ENCODE results near the gene PROKR1. TPM values are rescaled to one million over a fixed set of nuclear protein-coding genes. Genes with fewer than 3 reads are reported as not detected.

PROKR1 gene
- total RNA-seq (not detected in 2 replicates), polyA plus RNA-seq (not detected in 2 replicates), polyA minus RNA-seq (not detected in 2 replicates), Bru-seq, nascent RNA (not detected), BruChase-seq, experiment 1, labeled RNA remaining after a 6-hour chase (not detected), BruChase-seq, experiment 2, labeled RNA remaining after a 2-hour chase (not detected)
- polyA plus RNA-seq (2011; cell fraction: cytosol; rRNA removed): not detected in 2 replicates
- polyA plus RNA-seq (2011; cell fraction: nucleus; rRNA removed): not detected in 2 replicates
- polyA plus RNA-seq (2012): not detected in 2 replicates
- polyA minus RNA-seq (2011; cell fraction: cytosol; rRNA and poly(A)+ RNA removed): not detected
- polyA minus RNA-seq (2011; cell fraction: nucleus; rRNA and poly(A)+ RNA removed): not detected in 2 replicates
- long read RNA-seq: 0 reads

GRCh38 chr2:68643011-68643873 lies at the start of gene PROKR1:
Gene PROKR1, plus strand, starts transcription at chr2:68643579. Its CDS starts 2,243 bp downstream, at chr2:68645822.
- FAIRE-seq: peak; percentile 12
- H2AFZ ChIP-seq (ENCODE audit: low read depth, low read length): peak within 1 kb of the TSS; percentile 65
- peaks cover 52 to 88% of the 10 kb centered on the region in 2 experiments for H3K27me3 ChIP-seq (ENCODE audit: control insufficient read depth in 2 of 2, insufficient read depth in 2 of 2, low read length in 2 of 2)
- H3K9me3 ChIP-seq (replicated peaks; ENCODE audit: control insufficient read depth, insufficient read depth, low read length): no peaks in the 10 kb centered on the region
- H3K4me1 ChIP-seq (ENCODE audit: control insufficient read depth, extremely low read depth, insufficient read depth, low read length): peaks cover 4% of the 10 kb centered on the region
- no peaks in the 10 kb centered on the region for H3K9me1 ChIP-seq (replicated peaks; ENCODE audit: control insufficient read depth, extremely low read depth, insufficient read depth, low read length)
- H3K4me3 ChIP-seq (replicated peaks in 1 of 3; ENCODE audit: insufficient read depth in 1 of 3, low read depth in 1 of 3, low read length in 3 of 3): peak within 1 kb of the TSS in 2 of 3 experiments; percentile 11 to 15
- DNase-seq (ENCODE audit: low read depth, low spot score): peak; percentile 10
- dilution Hi-C loops (cut with MboI; ENCODE audit: extremely low pct_ligation_motif_present, low sequenced_read_pairs) (no loop called here), intact Hi-C loops (cut with micrococcal nuclease) (no loop called here)
- no peaks in the 10 kb centered on the region for H4K20me1 ChIP-seq (replicated peaks; ENCODE audit: control insufficient read depth, extremely low read depth, insufficient read depth, low read length)
- ChIA-PET POLR2A (no interaction called here), CTCF (interaction anchor here (0.7 to 2.2 kb wide), 4 partner anchors 10 to 155 kb away, joined by 3 to 7 read pairs (median 5); no protein-coding TSS in a partner anchor)
- no TSS peak for BruUV-seq (replicated peaks)
- H3K27ac ChIP-seq (ENCODE audit: insufficient read depth, low read depth, low read length): no peak within 1 kb of the TSS
- TF ChIP-seq EZH2 (IDR thresholded peaks at IDR 0.05; ENCODE audit: borderline replicate concordance, low read depth, low read length, severe bottlenecking): peak; percentile 72
- no peak for TF ChIP-seq POLR2AphosphoS5 (IDR thresholded peaks at IDR 0.05; ENCODE audit: insufficient read depth, low read depth, low read length)
- no peaks in the 10 kb centered on the region for H3K36me3 ChIP-seq (ENCODE audit: control insufficient read depth in 2 of 2, extremely low read depth in 1 of 2, insufficient read depth in 2 of 2, low read length in 2 of 2)
- no peak within 1 kb of the TSS for H3K9ac ChIP-seq (replicated peaks; ENCODE audit: extremely low read depth, insufficient read depth, low read length)
- no peaks in the 10 kb centered on the region for H3K79me2 ChIP-seq (ENCODE audit: control insufficient read depth, insufficient read depth, low read length)
- peak within 1 kb of the TSS; percentile 59 for H3K4me2 ChIP-seq (ENCODE audit: insufficient read depth, low read length)

- dilution Hi-C loops (cut with MboI; ENCODE audit: extremely low pct_ligation_motif_present, low sequenced_read_pairs): no loop called here
Measured at GRCh38 chr2:68594041-68594440, 49.3 kb upstream of the PROKR1 start.

More at GRCh38 chr2:68594041-68594440, 49.3 kb upstream of the PROKR1 start:
- intact Hi-C loops (cut with micrococcal nuclease): no loop called here
- no peak overlapping the region for H3K27ac ChIP-seq (ENCODE audit: insufficient read depth, low read depth, low read length)
- no peak overlapping the region for H3K4me3 ChIP-seq (replicated peaks in 1 of 3; ENCODE audit: insufficient read depth in 1 of 3, low read depth in 1 of 3, low read length in 3 of 3)
- no TSS peak for BruUV-seq (replicated peaks)
- DNase-seq (ENCODE audit: low read depth, low spot score) (no peak), FAIRE-seq (no peak)
- ChIA-PET CTCF (interaction anchor here (1.5 to 8.6 kb wide), 12 partner anchors 12 to 296 kb away, joined by 4 to 290 read pairs (median 22); partner anchors contain the start of genes APLF and FBXO48), POLR2A (no interaction called here)
- H3K4me2 ChIP-seq (ENCODE audit: insufficient read depth, low read length): no peak overlapping the region
- no peaks in the 10 kb centered on the region for H3K36me3 ChIP-seq (ENCODE audit: control insufficient read depth in 2 of 2, extremely low read depth in 1 of 2, insufficient read depth in 2 of 2, low read length in 2 of 2)
- TF ChIP-seq CTCF (IDR thresholded peaks at IDR 0.05; ENCODE audit: extremely low read depth in 1 of 2, insufficient read depth in 1 of 2, low read depth in 1 of 2, low read length in 2 of 2) (no peak), MAX (IDR thresholded peaks at IDR 0.05; ENCODE audit: insufficient read depth, insufficient read length) (no peak), FOS (IDR thresholded peaks at IDR 0.05; ENCODE audit: borderline replicate concordance, insufficient read depth, low read length) (no peak), POLR2A (IDR thresholded peaks at IDR 0.05; ENCODE audit: low read depth, low read length) (no peak), MYC (IDR thresholded peaks at IDR 0.05; ENCODE audit: low read depth, low read length) (no peak), EZH2 (IDR thresholded peaks at IDR 0.05; ENCODE audit: borderline replicate concordance, low read depth, low read length, severe bottlenecking) (no peak)
- H3K27me3 ChIP-seq (ENCODE audit: control insufficient read depth in 2 of 2, insufficient read depth in 2 of 2, low read length in 2 of 2): peaks cover 0 to 4% of the 10 kb centered on the region in 2 experiments
- no peaks in the 10 kb centered on the region for H3K9me1 ChIP-seq (replicated peaks; ENCODE audit: control insufficient read depth, extremely low read depth, insufficient read depth, low read length)
- no peaks in the 10 kb centered on the region for H4K20me1 ChIP-seq (replicated peaks; ENCODE audit: control insufficient read depth, extremely low read depth, insufficient read depth, low read length)
- no peaks in the 10 kb centered on the region for H3K9me3 ChIP-seq (replicated peaks; ENCODE audit: control insufficient read depth, insufficient read depth, low read length)
- no peaks in the 10 kb centered on the region for H3K79me2 ChIP-seq (ENCODE audit: control insufficient read depth, insufficient read depth, low read length)
- no peak overlapping the region for H3K9ac ChIP-seq (replicated peaks; ENCODE audit: extremely low read depth, insufficient read depth, low read length)
- no peak overlapping the region for H2AFZ ChIP-seq (ENCODE audit: low read depth, low read length)
- no peaks in the 10 kb centered on the region for H3K4me1 ChIP-seq (ENCODE audit: control insufficient read depth, extremely low read depth, insufficient read depth, low read length)

Data from endothelial cell of umbilical vein (primary cell).